ENCODE data around the gene HORMAD2. TPM values are rescaled to one million over a fixed set of nuclear protein-coding genes. Genes with fewer than 3 reads are reported as not detected.

The HORMAD2 gene
- polyA plus RNA-seq, 2 of the 4 experiments (the other 2 are of a cell fraction), result not detected

DNA sequence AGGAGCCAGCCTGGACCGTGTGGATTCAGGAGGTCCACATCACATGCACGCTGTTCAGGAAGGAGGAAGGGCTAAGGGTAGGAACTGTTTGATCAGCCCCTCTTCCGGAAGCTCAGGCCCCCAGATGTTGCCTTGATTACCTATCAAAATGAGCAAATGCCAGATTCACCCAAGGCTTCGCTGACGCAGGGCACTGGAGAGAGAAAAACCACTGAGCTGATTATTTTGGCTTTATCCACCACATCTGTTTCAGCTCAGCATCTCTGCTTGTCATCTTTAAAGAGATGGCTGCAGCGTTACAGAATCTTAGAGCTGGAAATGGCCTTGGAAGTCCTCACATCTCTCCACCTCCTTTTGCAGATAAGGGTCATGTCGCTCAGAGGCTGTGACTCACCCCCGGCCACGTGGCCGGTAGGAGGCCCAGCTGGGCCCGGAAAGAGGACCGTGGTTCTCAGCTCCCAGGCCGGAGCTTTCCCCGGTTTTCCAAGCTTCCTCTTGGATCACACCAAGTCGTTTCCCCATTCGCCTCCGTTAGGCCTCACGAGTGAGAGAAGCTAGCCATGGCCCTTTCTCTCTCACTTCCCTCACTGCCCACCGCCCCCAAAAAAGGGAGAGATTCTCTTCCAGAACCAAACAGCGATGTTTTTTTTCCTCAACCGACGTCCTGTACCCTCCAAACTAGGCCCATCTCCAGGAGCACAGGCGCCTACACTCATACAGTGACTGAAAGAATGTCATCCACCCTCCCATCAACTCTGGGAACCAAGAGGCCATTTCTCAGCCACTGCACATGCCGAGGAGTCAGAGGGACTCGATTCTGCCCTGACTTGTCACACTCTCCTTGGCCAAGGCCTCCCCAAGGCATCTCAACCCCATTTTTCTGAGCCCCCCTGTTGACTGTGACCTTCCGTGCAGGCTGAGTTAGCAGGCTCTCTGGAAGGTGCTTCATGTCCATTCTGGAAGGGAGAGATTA, 128.7 kb downstream of the HORMAD2 start (continued):
- TF ChIP-seq SMC3 (IDR thresholded peaks at IDR 0.05) (no peak), EP300 (IDR thresholded peaks at IDR 0.05) (no peak), MYC (IDR thresholded peaks at IDR 0.05; ENCODE audit: borderline replicate concordance, low read length) (0 out of 2 replicates have a peak, but pooled peaks have one; percentile 44), JUNB (IDR thresholded peaks at IDR 0.05) (no peak), SREBF2 (IDR thresholded peaks at IDR 0.05) (no peak), TP53 (CRISPR knock-in tag; IDR thresholded peaks at IDR 0.05) (peak; percentile 70), HOXA7 (CRISPR knock-in tag; IDR thresholded peaks at IDR 0.05) (0 out of 2 replicates have a peak, but pooled peaks have one; percentile 43), USF2 (IDR thresholded peaks at IDR 0.05) (0 out of 2 replicates have a peak, but pooled peaks have one; percentile 46), ZNF302 (CRISPR knock-in tag; IDR thresholded peaks at IDR 0.05) (peak; percentile 64; the same call in 1 of the 2 replicates), GATA3 (IDR thresholded peaks at IDR 0.05; ENCODE audit: borderline replicate concordance) (no peak), CBX2 (IDR thresholded peaks at IDR 0.05; ENCODE audit: borderline replicate concordance, low read depth) (no peak), E2F6 (IDR thresholded peaks at IDR 0.05; ENCODE audit: borderline replicate concordance, low read depth) (peak; percentile 74), KDM1A (IDR thresholded peaks at IDR 0.05; ENCODE audit: low read depth) (no peak), HDAC2 (IDR thresholded peaks at IDR 0.05) (no peak), NPAS2 (CRISPR knock-in tag; IDR thresholded peaks at IDR 0.05; ENCODE audit: borderline replicate concordance) (peak; percentile 67), CHD4 (IDR thresholded peaks at IDR 0.05; ENCODE audit: borderline replicate concordance) (no peak), RAD21 (conservative IDR thresholded peaks at IDR 0.05 in 1 of 2, IDR thresholded peaks at IDR 0.05 in 1 of 2) (no peak), ZFP36 (IDR thresholded peaks at IDR 0.05; ENCODE audit: borderline replicate concordance, partially characterized antibody) (no peak), RNF2 (IDR thresholded peaks at IDR 0.05; ENCODE audit: borderline replicate concordance, low read depth) (no peak), TFCP2L1 (CRISPR knock-in tag; IDR thresholded peaks at IDR 0.05) (no peak), POLR2AphosphoS2 (conservative IDR thresholded peaks at IDR 0.05; ENCODE audit: low read length) (no peak), ELK1 (IDR thresholded peaks at IDR 0.05; ENCODE audit: low read depth, low read length) (no peak), HEYL (CRISPR knock-in tag; IDR thresholded peaks at IDR 0.05) (peak; percentile 84), FOSL2 (IDR thresholded peaks at IDR 0.05) (no peak), FOSL2 (CRISPR knock-in tag; IDR thresholded peaks at IDR 0.05) (peak; percentile 82), CEBPB (IDR thresholded peaks at IDR 0.05) (no peak), RCOR1 (IDR thresholded peaks at IDR 0.05; ENCODE audit: low read depth, low read length) (no peak)
- TF ChIP-seq, protein P1, sequence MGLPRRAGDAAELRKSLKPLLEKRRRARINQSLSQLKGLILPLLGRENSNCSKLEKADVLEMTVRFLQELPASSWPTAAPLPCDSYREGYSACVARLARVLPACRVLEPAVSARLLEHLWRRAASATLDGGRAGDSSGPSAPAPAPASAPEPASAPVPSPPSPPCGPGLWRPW (IDR thresholded peaks at IDR 0.05), result no peak

Measured in A549 (cell line).